H1 (cell line): ENCODE measurements around the gene FGFR2. TPM values are rescaled to one million over a fixed set of nuclear protein-coding genes. Genes with fewer than 3 reads are reported as not detected.
A peak's percentile ranks its signal among the peaks of the same experiment; 100 is the strongest.

ENCODE experiments used
- CTCF ChIA-PET: fragments of 300-600 bp; sonication (Branson Sonifier 250); formaldehyde crosslinking; loops from one replicate; lab custom pipeline; 2021; ENCODE audit not compliant: partially characterized antibody; lab: Charles Lee
- POLR2A ChIA-PET: fragments of 300-600 bp; sonication (Branson Sonifier 250); formaldehyde crosslinking; loops from one replicate; lab custom pipeline; 2021; ENCODE audit warnings: inconsistent platforms; ENCODE audit not compliant: partially characterized antibody; lab: Charles Lee
- DNase-seq, 2 experiments: peaks; one replicate each; pipeline versions ENCODE4 v3.0.0 to v3.0.0-alpha.2; 2010 to 2022; ENCODE audit warnings: low spot score in 2 of 2, low read depth in 1 of 2, mixed read lengths in 1 of 2
- FAIRE-seq: peaks from 2 replicates; lab custom pipeline; 2011; peaks lifted over from hg19 to GRCh38; lab: Jason Lieb, UNC
- H2AFZ ChIP-seq: 2 replicates; pipeline ENCODE4 v1.8.1; 2012; ENCODE audit warnings: low read length, inconsistent platforms
- H2AK5ac ChIP-seq: 2 replicates; pipeline ENCODE4 v1.6.1; 2013; ENCODE audit warnings: low read depth, low read length
- H2BK120ac ChIP-seq: replicated peaks from 2 replicates; pipeline ENCODE3; 2013; ENCODE audit warnings: low read depth, low read length, inconsistent platforms
- H2BK12ac ChIP-seq: 2 replicates; pipeline ENCODE4 v1.6.1; 2013; ENCODE audit warnings: low read depth, low read length
- H2BK15ac ChIP-seq: 2 replicates; pipeline ENCODE4 v1.6.1; 2013; ENCODE audit warnings: low read length
- H2BK20ac ChIP-seq: 2 replicates; pipeline ENCODE4 v1.6.1; 2013; ENCODE audit warnings: low read length
- H2BK5ac ChIP-seq: 2 replicates; pipeline ENCODE4 v1.6.1; 2013; ENCODE audit warnings: low read depth, low read length
- H3K14ac ChIP-seq: 2 replicates; pipeline ENCODE4 v1.6.1; 2013; ENCODE audit warnings: inconsistent platforms; ENCODE audit not compliant: insufficient read length
- H3K18ac ChIP-seq: 2 replicates; pipeline ENCODE4 v1.6.1; 2013; ENCODE audit warnings: low read length; ENCODE audit errors: extremely low read depth
- H3K23ac ChIP-seq: 2 replicates; pipeline ENCODE4 v1.6.1; 2013; ENCODE audit warnings: inconsistent platforms; ENCODE audit not compliant: insufficient read length
- H3K23me2 ChIP-seq: 2 replicates; pipeline ENCODE4 v1.6.1; 2013; ENCODE audit warnings: low read depth, low read length
- H3K27ac ChIP-seq: 2 replicates; pipeline ENCODE4 v1.6.1; 2011; ENCODE audit warnings: low read depth, low read length, inconsistent platforms
- H3K27me3 ChIP-seq, 4 experiments: replicated peaks in 1 of 4; 1 replicate in 1 of 4; 2 replicates in 3 of 4; pipeline versions ENCODE4 v1.6.1 to v1.8.1; 2011 to 2013; ENCODE audit warnings: low read length in 3 of 4, mild to moderate bottlenecking in 3 of 4, inconsistent platforms in 2 of 4, mixed read lengths in 2 of 4, moderate library complexity in 1 of 4; ENCODE audit not compliant: control insufficient read depth in 3 of 4, insufficient read depth in 3 of 4; ENCODE audit errors: extremely low read depth in 1 of 4
- H3K36me3 ChIP-seq, 4 experiments: 2 replicates each; pipeline versions ENCODE4 v1.6.1 to v1.8.1; 2011 to 2013; ENCODE audit warnings: mild to moderate bottlenecking in 4 of 4, low read length in 3 of 4, moderate library complexity in 2 of 4, control low read depth in 1 of 4, inconsistent platforms in 1 of 4; ENCODE audit not compliant: insufficient read depth in 4 of 4, control insufficient read depth in 2 of 4
- H3K4ac ChIP-seq: replicated peaks from 2 replicates; pipeline ENCODE3; 2013; ENCODE audit warnings: low read length, low read depth, mixed read lengths, inconsistent platforms; ENCODE audit not compliant: insufficient read length
- H3K4me1 ChIP-seq, 4 experiments: replicated peaks in 1 of 4; 1 replicate in 1 of 4; 2 replicates in 3 of 4; pipeline versions ENCODE4 v1.6.1 to v1.8.1; 2011 to 2013; ENCODE audit warnings: low read length in 3 of 4, inconsistent platforms in 2 of 4, mixed read lengths in 1 of 4; ENCODE audit not compliant: insufficient read depth in 4 of 4, control insufficient read depth in 3 of 4
- H3K4me2 ChIP-seq, 2 experiments: 2 replicates each; pipeline versions ENCODE4 v1.6.1 to v1.8.1; 2011 to 2013; ENCODE audit warnings: low read depth in 2 of 2, low read length in 2 of 2, control low read depth in 1 of 2, inconsistent platforms in 1 of 2, mild to moderate bottlenecking in 1 of 2; ENCODE audit not compliant: insufficient read depth in 1 of 2
- H3K4me3 ChIP-seq, 4 experiments: fragments of 200-600, 300-600 bp in 1 of 4; sonication (generic), shearing (Covaris generic), sonication (Bioruptor Twin) in 1 of 4; 2 replicates each; pipeline versions ENCODE4 v1.5.1 to v1.8.1; 2011 to 2016; ENCODE audit warnings: low read length in 4 of 4, low read depth in 3 of 4, control low read depth in 2 of 4, inconsistent platforms in 2 of 4, mild to moderate bottlenecking in 2 of 4, mixed read lengths in 1 of 4, moderate library complexity in 1 of 4; ENCODE audit not compliant: insufficient read depth in 2 of 4; ENCODE audit errors: extremely low read depth in 1 of 4
- H3K56ac ChIP-seq: replicated peaks from 2 replicates; pipeline ENCODE3; 2013; ENCODE audit warnings: low read depth, mild to moderate bottlenecking, mixed read lengths, low read length, inconsistent platforms; ENCODE audit not compliant: insufficient read length
- H3K79me1 ChIP-seq: 2 replicates; pipeline ENCODE4 v1.6.1; 2013; ENCODE audit warnings: low read depth, low read length, control low read depth
- H3K79me2 ChIP-seq, 2 experiments: 2 replicates each; pipeline versions ENCODE4 v1.6.1 to v1.8.1; 2012 to 2013; ENCODE audit warnings: low read length in 2 of 2, mild to moderate bottlenecking in 2 of 2, inconsistent platforms in 1 of 2; ENCODE audit not compliant: insufficient read depth in 2 of 2, control insufficient read depth in 1 of 2
- H3K9ac ChIP-seq, 4 experiments: replicated peaks in 1 of 4; 1 replicate in 1 of 4; 2 replicates in 3 of 4; pipeline versions ENCODE4 v1.6.1 to v1.8.1; 2011 to 2013; ENCODE audit warnings: low read depth in 3 of 4, low read length in 3 of 4, control low read depth in 2 of 4, mild to moderate bottlenecking in 2 of 4, moderate library complexity in 2 of 4, inconsistent platforms in 1 of 4; ENCODE audit errors: extremely low read depth in 1 of 4
- H3K9me3 ChIP-seq, 2 experiments: 2 replicates each; pipeline versions ENCODE4 v1.6.1 to v1.8.1; 2012 to 2013; ENCODE audit warnings: mild to moderate bottlenecking in 2 of 2, moderate library complexity in 2 of 2, control low read depth in 1 of 2, inconsistent platforms in 1 of 2, low read depth in 1 of 2, low read length in 1 of 2, mixed read lengths in 1 of 2; ENCODE audit not compliant: insufficient read depth in 2 of 2
- H4K20me1 ChIP-seq, 2 experiments: replicated peaks in 1 of 2; 2 replicates each; pipeline versions ENCODE3 to v1.8.1; 2011 to 2013; ENCODE audit warnings: inconsistent platforms in 2 of 2, low read length in 2 of 2, mild to moderate bottlenecking in 1 of 2; ENCODE audit not compliant: insufficient read depth in 2 of 2, control insufficient read depth in 1 of 2
- H4K5ac ChIP-seq: 2 replicates; pipeline ENCODE4 v1.6.1; 2013; ENCODE audit warnings: low read length, low read depth, mixed read lengths, inconsistent platforms; ENCODE audit not compliant: insufficient read length
- H4K8ac ChIP-seq: 2 replicates; pipeline ENCODE4 v1.8.0; 2013; ENCODE audit warnings: mild to moderate bottlenecking, moderate library complexity, low read length, inconsistent platforms; ENCODE audit not compliant: insufficient read depth; ENCODE audit errors: extremely low read depth
- H4K91ac ChIP-seq: replicated peaks from 2 replicates; pipeline ENCODE3; 2013; ENCODE audit warnings: low read length, mixed read lengths, inconsistent platforms; ENCODE audit not compliant: insufficient read length
- ASH2L ChIP-seq: fragments of 200-600, 300-600 bp; sonication (generic); IDR thresholded peaks from one replicate; pipeline ENCODE4 v1.7.1; 2017; ENCODE audit warnings: low read length
- CHD2 ChIP-seq: IDR thresholded peaks from 2 replicates; pipeline ENCODE4 v1.6.1; 2012; ENCODE audit warnings: low read length, improper control_type of control experiment
- EGR1 ChIP-seq: IDR thresholded peaks from 2 replicates; pipeline ENCODE4 v1.6.1; 2011; ENCODE audit warnings: low read depth, low read length, borderline replicate concordance
- GABPA ChIP-seq: IDR thresholded peaks from 2 replicates; pipeline ENCODE4 v1.6.1; 2011; ENCODE audit warnings: mild to moderate bottlenecking, low read length, moderate library complexity, borderline replicate concordance; ENCODE audit not compliant: insufficient read depth
- JUN ChIP-seq: IDR thresholded peaks from 2 replicates; pipeline ENCODE4 v1.6.1; 2011; ENCODE audit warnings: low read depth, mild to moderate bottlenecking, improper control_type of control experiment, low read length
- MAX ChIP-seq: IDR thresholded peaks from 2 replicates; pipeline ENCODE4 v1.6.1; 2012; ENCODE audit warnings: inconsistent platforms
- POLR2A ChIP-seq, 2 experiments: IDR thresholded peaks; 1 replicate in 1 of 2; 2 replicates in 1 of 2; pipeline ENCODE4 v1.6.1; 2011; ENCODE audit warnings: low read depth in 2 of 2, low read length in 2 of 2, mild to moderate bottlenecking in 2 of 2; ENCODE audit errors: control extremely low read depth in 1 of 2
- SP2 ChIP-seq: IDR thresholded peaks from 2 replicates; pipeline ENCODE4 v1.6.1; 2012; ENCODE audit warnings: mild to moderate bottlenecking, low read length, inconsistent platforms
- SRF ChIP-seq: IDR thresholded peaks from 2 replicates; pipeline ENCODE4 v1.6.1; 2011; ENCODE audit warnings: mild to moderate bottlenecking, low read depth, low read length, moderate library complexity
- TAF1 ChIP-seq: IDR thresholded peaks from 2 replicates; pipeline ENCODE4 v1.6.1; 2011; ENCODE audit warnings: mild to moderate bottlenecking, low read depth, low read length
- TCF12 ChIP-seq: IDR thresholded peaks from 2 replicates; pipeline ENCODE4 v1.6.1; 2011; ENCODE audit warnings: low read depth, mild to moderate bottlenecking, low read length
- WGBS, 2 experiments: shearing (Covaris generic) in 1 of 2; methylation state at CpG; one replicate each; pipeline versions ENCODE4 v1.1.6 to v1.1.7; 2013 to 2015; ENCODE audit warnings: low lambda C conversion rate in 2 of 2, mixed read lengths in 2 of 2, inconsistent platforms in 1 of 2, low coverage in 1 of 2, missing lambda C conversion rate in 1 of 2; ENCODE audit not compliant: insufficient replicate concordance in 2 of 2, insufficient coverage in 1 of 2, insufficient read length in 1 of 2; ENCODE audit errors: extremely low coverage in 1 of 2, missing lambda C conversion rate in 1 of 2; 5-methylcytosine and 5-hydroxymethylcytosine counted together
- polyA plus RNA-seq, 7 experiments: library from polyadenylated mRNA; depleted of rRNA in 3 of 7; stranded (reverse) in 5 of 7; unstranded in 2 of 7; fragments of >200 nt in 5 of 7; fragments of 200-250 nt in 2 of 7; gene quantifications; 1 replicate in 5 of 7; 2 replicates in 1 of 7; 4 replicates in 1 of 7; pipeline versions ENCODE4 v1.2.1 to v1.2.3, GENCODE V29; 2011 to 2013; ENCODE audit warnings: missing spikeins in 2 of 7, mixed read lengths in 2 of 7
- total RNA-seq: library from RNA; stranded (reverse); fragmentation: NEBNext Ultra II Directional; extraction: Animal tissue kit (Norgen Biotek cat#: 25700); gene quantifications from 2 replicates; pipeline ENCODE4 v1.2.1, GENCODE V29; 2021
- TF ChIP-seq, protein P1 (sequence below): IDR thresholded peaks from 2 replicates; pipeline ENCODE4 v1.6.1; 2011; ENCODE audit warnings: low read length, improper control_type of control experiment

FGFR2 gene
- total and polyA plus RNA-seq, 2 of the 8 experiments (the other 6 are each of a cell fraction or from before 2014, with no cell fraction given): 50.2 to 81.2 TPM

DNA sequence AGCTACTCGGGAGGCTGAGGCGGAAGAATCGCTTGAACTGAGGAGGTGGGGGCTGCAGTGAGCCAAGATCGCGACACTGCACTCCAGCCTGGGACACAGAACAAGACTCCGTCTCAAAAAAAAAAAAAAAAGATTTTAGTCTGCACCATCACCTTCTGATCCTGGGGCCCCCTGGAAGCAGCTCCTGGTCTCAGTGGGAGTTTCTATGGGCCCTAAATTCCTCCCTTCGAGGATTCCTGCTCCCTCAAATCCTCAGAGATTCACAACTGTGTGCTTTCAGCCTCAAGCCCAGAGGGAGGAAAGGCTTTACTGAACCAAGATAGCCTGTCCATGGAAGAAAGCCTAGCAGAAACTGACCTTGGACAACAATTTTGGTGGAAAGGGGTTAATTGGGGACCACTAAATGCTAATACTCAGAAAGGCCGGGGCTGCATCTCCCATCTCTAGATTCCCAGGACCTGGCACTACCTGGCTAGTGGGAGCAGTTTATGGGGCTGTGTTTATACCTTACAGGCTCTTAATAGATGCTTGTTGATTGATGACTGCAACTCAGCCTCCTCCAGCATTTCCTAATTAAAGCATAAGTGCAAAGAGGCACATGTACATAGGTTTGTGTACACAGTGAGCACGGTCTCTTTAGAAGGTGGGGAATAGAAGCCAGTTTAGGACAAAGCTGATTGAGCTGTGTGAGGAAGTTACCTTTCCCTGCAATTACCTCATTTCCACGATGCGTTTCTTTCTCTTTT is 9.2 kb upstream of the FGFR2 start:
- Histone ChIP-seq H3K4me2 (no peak overlapping the region), H2BK5ac (no peak overlapping the region; the same call in 1 of the 2 replicates), H2BK120ac (no peak overlapping the region), H3K4ac (no peak overlapping the region), H3K9ac (no peak overlapping the region), H3K36me3 (no peaks in the 10 kb centered on the region), H2BK15ac (peak overlapping the region; percentile 13; the same call in 1 of the 2 replicates), H2AK5ac (peak overlapping the region; percentile 45; the same call in 1 of the 2 replicates), H3K4me1 (peaks cover 0 to 6% (median 2%) of the 10 kb centered on the region in 4 experiments; a peak in 2 of 7 replicates), H3K27ac (no peak overlapping the region), H3K27me3 (peaks cover 0 to 8% (median 4%) of the 10 kb centered on the region in 4 experiments; a peak in 3 of 7 replicates), H2AFZ (no peak overlapping the region), H3K18ac (no peak overlapping the region; the same call in 1 of the 2 replicates), H3K79me2 (no peaks in the 10 kb centered on the region), H3K23ac (no peak overlapping the region), H3K79me1 (no peaks in the 10 kb centered on the region), H3K4me3 (no peak overlapping the region), H3K23me2 (no peaks in the 10 kb centered on the region; the same call in 1 of the 2 replicates), H4K5ac (no peak overlapping the region), H2BK20ac (peak overlapping the region; percentile 87; the same call in 1 of the 2 replicates), H3K14ac (no peak overlapping the region), H4K20me1 (no peaks in the 10 kb centered on the region), H4K91ac (peak overlapping the region; percentile 15), H3K9me3 (no peaks in the 10 kb centered on the region), H2BK12ac (peak overlapping the region; percentile 53; the same call in 1 of the 2 replicates), H3K56ac (no peak overlapping the region), H4K8ac (no peak overlapping the region)
- DNase-seq: no peak
- ChIA-PET POLR2A (interaction anchor here (1.1 to 1.3 kb wide), 2 partner anchors 8 to 11 kb away, joined by 4 to 5 read pairs; no protein-coding TSS in a partner anchor), CTCF (interaction anchor here (0.9 to 3.3 kb wide), 5 partner anchors 11 to 453 kb away, joined by 3 to 15 read pairs (median 3); no protein-coding TSS in a partner anchor)
- WGBS, 2 experiments: 87% methylated on average over 8 of the region's 11 CpGs; no CpG with 5 or more reads in 1 of the 2 experiments
- no peak for FAIRE-seq
- TF ChIP-seq TCF12 (no peak), SRF (no peak), GABPA (no peak), TAF1 (no peak), EGR1 (no peak), CHD2 (no peak), SP2 (no peak), POLR2A (IDR thresholded peaks at IDR 0.05; ENCODE audit: control extremely low read depth in 1 of 2, low read depth in 2 of 2, low read length in 2 of 2) (no peak), JUN (no peak), MAX (no peak), ASH2L (no peak)
- TF ChIP-seq, protein P1, sequence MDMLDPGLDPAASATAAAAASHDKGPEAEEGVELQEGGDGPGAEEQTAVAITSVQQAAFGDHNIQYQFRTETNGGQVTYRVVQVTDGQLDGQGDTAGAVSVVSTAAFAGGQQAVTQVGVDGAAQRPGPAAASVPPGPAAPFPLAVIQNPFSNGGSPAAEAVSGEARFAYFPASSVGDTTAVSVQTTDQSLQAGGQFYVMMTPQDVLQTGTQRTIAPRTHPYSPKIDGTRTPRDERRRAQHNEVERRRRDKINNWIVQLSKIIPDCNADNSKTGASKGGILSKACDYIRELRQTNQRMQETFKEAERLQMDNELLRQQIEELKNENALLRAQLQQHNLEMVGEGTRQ: no peak
